ENCODE results near the gene ACTR2.

GRCh38 chr2:65261676-65262075 is 34.0 kb downstream of the ACTR2 start:
- no peak for TF ChIP-seq POLR2A (IDR thresholded peaks at IDR 0.05)
- TF ChIP-seq EP300 (IDR thresholded peaks at IDR 0.05): no peak
